ENCODE measurements around the gene ZDBF2.

The ZDBF2 gene

GRCh38 chr2:206343144-206343543 lies 68.7 kb downstream of the ZDBF2 start:
- ATAC-seq (ENCODE audit: low read depth) = no peak
- Histone ChIP-seq H3K27ac (ENCODE audit: poor library complexity, severe bottlenecking) (no peak overlapping the region), H3K27me3 (ENCODE audit: insufficient read depth, poor library complexity, severe bottlenecking) (no peaks in the 10 kb centered on the region)

GRCh38 chr2:206343816-206344215 lies 69.4 kb downstream of the ZDBF2 start:
- no peak overlapping the region for H3K27ac ChIP-seq (ENCODE audit: poor library complexity, severe bottlenecking)
- DNase-seq (ENCODE audit: low spot score) = no peak
- H3K9me3 ChIP-seq (ENCODE audit: severe bottlenecking) = no peaks in the 10 kb centered on the region
- H3K4me1 ChIP-seq (ENCODE audit: insufficient read depth, poor library complexity, severe bottlenecking) = no peaks in the 10 kb centered on the region
- H3K36me3 ChIP-seq (ENCODE audit: low read depth) = no peaks in the 10 kb centered on the region
- no peak overlapping the region for H3K4me3 ChIP-seq (ENCODE audit: severe bottlenecking)
- no peaks in the 10 kb centered on the region for H3K27me3 ChIP-seq (ENCODE audit: insufficient read depth, poor library complexity, severe bottlenecking)
- TF ChIP-seq CTCF (IDR thresholded peaks at IDR 0.05; ENCODE audit: poor library complexity, severe bottlenecking) = no peak
- ATAC-seq (ENCODE audit: low read depth) = no peak

More at GRCh38 chr2:206343144-206343543, 68.7 kb downstream of the ZDBF2 start:
- Histone ChIP-seq H3K9me3 (ENCODE audit: severe bottlenecking) (no peaks in the 10 kb centered on the region), H3K4me1 (ENCODE audit: insufficient read depth, poor library complexity, severe bottlenecking) (no peaks in the 10 kb centered on the region), H3K4me3 (ENCODE audit: severe bottlenecking) (no peak overlapping the region), H3K36me3 (ENCODE audit: low read depth) (no peaks in the 10 kb centered on the region)
- no peak for DNase-seq (ENCODE audit: low spot score)
- TF ChIP-seq CTCF (IDR thresholded peaks at IDR 0.05; ENCODE audit: poor library complexity, severe bottlenecking) = no peak

- no peak for ATAC-seq (ENCODE audit: low read depth)
- H3K9me3 ChIP-seq (ENCODE audit: severe bottlenecking) = no peaks in the 10 kb centered on the region
- H3K4me3 ChIP-seq (ENCODE audit: severe bottlenecking) = no peak overlapping the region
- no peak overlapping the region for H3K27ac ChIP-seq (ENCODE audit: poor library complexity, severe bottlenecking)
- no peaks in the 10 kb centered on the region for H3K27me3 ChIP-seq (ENCODE audit: insufficient read depth, poor library complexity, severe bottlenecking)
- no peaks in the 10 kb centered on the region for H3K4me1 ChIP-seq (ENCODE audit: insufficient read depth, poor library complexity, severe bottlenecking)
- no peak for DNase-seq (ENCODE audit: low spot score)
- no peaks in the 10 kb centered on the region for H3K36me3 ChIP-seq (ENCODE audit: low read depth)
- TF ChIP-seq CTCF (IDR thresholded peaks at IDR 0.05; ENCODE audit: poor library complexity, severe bottlenecking) = no peak
These were observed 71.1 kb downstream of the ZDBF2 start for GRCh38 chr2:206345606-206346005.

- no peak overlapping the region for H3K27ac ChIP-seq (ENCODE audit: poor library complexity, severe bottlenecking)
- no peaks in the 10 kb centered on the region for H3K27me3 ChIP-seq (ENCODE audit: insufficient read depth, poor library complexity, severe bottlenecking)
- no peaks in the 10 kb centered on the region for H3K36me3 ChIP-seq (ENCODE audit: low read depth)
These were observed 74.9 kb downstream of the ZDBF2 start for GRCh38 chr2:206349375-206349774.

More at GRCh38 chr2:206349375-206349774, 74.9 kb downstream of the ZDBF2 start:
- no peak for TF ChIP-seq CTCF (IDR thresholded peaks at IDR 0.05; ENCODE audit: poor library complexity, severe bottlenecking)
- Histone ChIP-seq H3K4me1 (ENCODE audit: insufficient read depth, poor library complexity, severe bottlenecking) (no peaks in the 10 kb centered on the region), H3K9me3 (ENCODE audit: severe bottlenecking) (no peaks in the 10 kb centered on the region), H3K4me3 (ENCODE audit: severe bottlenecking) (no peak overlapping the region)
- ATAC-seq (ENCODE audit: low read depth) = no peak
- no peak for DNase-seq (ENCODE audit: low spot score)
